ENCODE results near the gene DSTN.
A peak's percentile ranks its signal among the peaks of the same experiment; 100 is the strongest.

The DSTN gene

DNA sequence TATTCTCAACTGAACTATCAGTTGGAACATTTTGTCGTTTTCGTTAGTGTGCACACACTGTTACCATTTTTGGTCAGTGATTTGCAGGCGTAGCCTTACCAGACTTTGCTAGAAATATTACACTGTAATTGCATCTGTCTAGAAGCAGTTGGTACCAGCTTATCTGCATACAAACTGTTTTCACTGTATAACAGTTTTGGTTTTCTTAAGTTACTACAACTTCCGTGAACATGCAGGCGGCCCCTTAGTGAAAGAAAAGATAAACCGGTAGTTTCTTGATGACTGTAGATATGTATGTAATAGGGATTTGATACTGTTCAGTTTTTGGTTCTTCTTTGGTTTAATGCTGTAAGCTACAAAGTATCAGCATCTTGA is 1.3 kb downstream of the DSTN start:
- TF ChIP-seq, protein P1, sequence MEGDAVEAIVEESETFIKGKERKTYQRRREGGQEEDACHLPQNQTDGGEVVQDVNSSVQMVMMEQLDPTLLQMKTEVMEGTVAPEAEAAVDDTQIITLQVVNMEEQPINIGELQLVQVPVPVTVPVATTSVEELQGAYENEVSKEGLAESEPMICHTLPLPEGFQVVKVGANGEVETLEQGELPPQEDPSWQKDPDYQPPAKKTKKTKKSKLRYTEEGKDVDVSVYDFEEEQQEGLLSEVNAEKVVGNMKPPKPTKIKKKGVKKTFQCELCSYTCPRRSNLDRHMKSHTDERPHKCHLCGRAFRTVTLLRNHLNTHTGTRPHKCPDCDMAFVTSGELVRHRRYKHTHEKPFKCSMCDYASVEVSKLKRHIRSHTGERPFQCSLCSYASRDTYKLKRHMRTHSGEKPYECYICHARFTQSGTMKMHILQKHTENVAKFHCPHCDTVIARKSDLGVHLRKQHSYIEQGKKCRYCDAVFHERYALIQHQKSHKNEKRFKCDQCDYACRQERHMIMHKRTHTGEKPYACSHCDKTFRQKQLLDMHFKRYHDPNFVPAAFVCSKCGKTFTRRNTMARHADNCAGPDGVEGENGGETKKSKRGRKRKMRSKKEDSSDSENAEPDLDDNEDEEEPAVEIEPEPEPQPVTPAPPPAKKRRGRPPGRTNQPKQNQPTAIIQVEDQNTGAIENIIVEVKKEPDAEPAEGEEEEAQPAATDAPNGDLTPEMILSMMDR (IDR thresholded peaks at IDR 0.05; ENCODE audit: low read depth, low read length), result no peak
- peak overlapping the region; percentile 79 for H3K4me3 ChIP-seq (ENCODE audit: low read depth, low read length)
- DNase-seq (ENCODE audit: low read depth, low spot score), result no peak
- in situ Hi-C loops (cut with HindIII; ENCODE audit: low sequenced_read_pairs), result no loop called here

DNA sequence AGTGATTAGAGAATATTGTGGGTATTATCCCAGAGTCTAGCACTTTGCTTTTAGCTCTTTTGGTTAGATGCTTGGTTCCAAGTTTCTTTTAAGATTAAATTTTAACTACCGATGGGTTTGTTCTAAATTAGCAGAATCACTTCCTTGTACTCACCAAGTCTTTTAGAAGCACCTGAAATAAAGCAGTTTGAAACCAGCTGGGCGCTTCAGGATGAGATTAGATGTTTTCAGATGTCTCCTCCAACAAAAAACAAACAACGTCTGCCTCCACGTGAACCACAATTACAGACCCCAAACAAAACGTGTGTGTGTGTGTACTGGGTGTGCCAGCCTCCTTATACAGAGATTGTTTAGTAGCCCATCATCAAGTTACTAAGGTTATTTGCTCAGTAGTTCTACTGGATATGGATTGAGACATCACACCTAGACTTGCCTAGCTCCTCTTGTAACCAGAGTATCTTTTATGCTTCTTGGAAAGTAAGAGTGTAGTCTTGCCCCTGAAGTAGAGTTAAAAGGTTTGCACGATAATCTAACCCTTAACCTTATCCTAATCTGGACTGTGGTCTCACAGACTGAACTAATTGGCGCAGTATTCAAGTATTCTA is 2.3 kb downstream of the DSTN start:
- H3K4me3 ChIP-seq (ENCODE audit: low read depth, low read length), result peak overlapping the region; percentile 79
- no peak for DNase-seq (ENCODE audit: low read depth, low spot score)
- TF ChIP-seq, protein P1 (IDR thresholded peaks at IDR 0.05; ENCODE audit: low read depth, low read length), result no peak
- in situ Hi-C loops (cut with HindIII; ENCODE audit: low sequenced_read_pairs), result no loop called here

DNA sequence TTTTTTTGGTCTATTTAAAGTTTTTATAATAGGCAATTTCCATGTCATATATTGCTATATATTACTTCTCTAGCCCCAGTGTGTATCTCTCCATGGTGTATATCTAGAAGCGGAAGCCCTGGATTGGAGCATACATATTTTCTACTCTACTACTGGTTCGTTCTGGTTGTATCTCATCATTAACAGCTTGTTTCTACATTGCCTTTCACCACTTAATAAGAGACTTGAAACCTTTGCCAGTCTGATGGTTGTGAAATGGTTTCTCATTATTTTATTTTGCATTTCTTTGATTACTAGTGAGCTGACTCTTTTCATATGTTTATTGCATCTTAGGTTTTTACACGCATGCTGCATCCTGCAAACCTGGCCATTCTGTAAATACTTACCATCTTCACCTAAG is 3.6 kb downstream of the DSTN start:
- DNase-seq (ENCODE audit: low read depth, low spot score), result no peak
- TF ChIP-seq, protein P1 (IDR thresholded peaks at IDR 0.05; ENCODE audit: low read depth, low read length), result no peak
- no peak overlapping the region for H3K4me3 ChIP-seq (ENCODE audit: low read depth, low read length)
- in situ Hi-C loops (cut with HindIII; ENCODE audit: low sequenced_read_pairs), result no loop called here

DNA sequence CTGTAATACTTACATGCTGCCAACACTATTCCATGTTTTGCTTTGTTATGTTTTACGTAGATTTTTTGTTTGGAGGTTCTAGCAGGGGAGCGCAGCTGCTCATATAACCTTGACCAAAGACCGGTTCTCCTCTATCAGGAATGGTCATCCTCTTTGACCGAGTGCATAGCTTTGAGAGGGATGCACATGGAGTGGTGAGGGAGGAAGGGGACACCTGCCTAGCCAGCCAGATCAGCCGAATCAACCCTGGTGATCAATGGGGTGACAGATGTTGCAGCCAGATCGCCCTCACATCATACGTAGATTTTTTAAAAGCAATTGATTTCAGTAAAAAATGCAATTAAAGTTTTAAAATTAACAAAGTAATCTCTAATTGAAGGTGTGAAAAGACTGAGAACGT is 6.3 kb downstream of the DSTN start:
- no peak for DNase-seq (ENCODE audit: low read depth, low spot score)
- no peak overlapping the region for H3K4me3 ChIP-seq (ENCODE audit: low read depth, low read length)
- in situ Hi-C loops (cut with HindIII; ENCODE audit: low sequenced_read_pairs), result no loop called here
- TF ChIP-seq, protein P1 (IDR thresholded peaks at IDR 0.05; ENCODE audit: low read depth, low read length), result no peak

DNA sequence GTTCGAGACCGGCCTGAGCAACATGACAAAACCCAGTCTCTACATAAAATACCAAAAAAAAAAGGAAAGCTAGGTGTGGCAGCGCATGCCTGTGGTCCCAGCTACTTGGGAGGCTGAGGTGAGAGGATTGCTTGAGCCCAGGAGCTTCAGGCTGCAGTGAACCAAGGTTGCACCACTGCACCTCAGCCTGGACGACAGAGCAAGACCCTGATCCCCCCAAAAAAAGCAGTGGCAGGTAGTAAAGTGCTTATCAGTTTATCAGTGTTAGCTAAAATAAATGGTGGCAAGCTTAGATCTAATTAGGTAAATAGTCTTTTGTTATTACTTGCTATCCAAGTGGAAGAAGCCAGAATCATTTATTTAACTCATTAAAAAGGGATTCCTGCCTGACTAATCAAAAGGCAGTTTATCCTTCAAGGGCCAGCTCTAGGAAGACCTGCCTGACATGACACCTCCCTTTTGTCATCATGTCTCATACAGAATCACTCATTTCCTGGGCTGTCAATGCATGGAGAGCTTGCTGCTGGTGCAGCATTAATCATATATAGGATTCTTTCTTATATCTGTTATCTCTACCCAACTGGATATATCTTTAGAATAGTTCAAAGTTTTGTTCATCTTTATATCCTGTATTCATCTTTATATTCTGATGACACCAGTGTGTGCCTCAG is 9.6 kb downstream of the DSTN start:
- no peak for DNase-seq (ENCODE audit: low read depth, low spot score)
- in situ Hi-C loops (cut with HindIII; ENCODE audit: low sequenced_read_pairs), result no loop called here
- TF ChIP-seq, protein P1 (IDR thresholded peaks at IDR 0.05; ENCODE audit: low read depth, low read length), result no peak
- H3K4me3 ChIP-seq (ENCODE audit: low read depth, low read length), result no peak overlapping the region

DNA sequence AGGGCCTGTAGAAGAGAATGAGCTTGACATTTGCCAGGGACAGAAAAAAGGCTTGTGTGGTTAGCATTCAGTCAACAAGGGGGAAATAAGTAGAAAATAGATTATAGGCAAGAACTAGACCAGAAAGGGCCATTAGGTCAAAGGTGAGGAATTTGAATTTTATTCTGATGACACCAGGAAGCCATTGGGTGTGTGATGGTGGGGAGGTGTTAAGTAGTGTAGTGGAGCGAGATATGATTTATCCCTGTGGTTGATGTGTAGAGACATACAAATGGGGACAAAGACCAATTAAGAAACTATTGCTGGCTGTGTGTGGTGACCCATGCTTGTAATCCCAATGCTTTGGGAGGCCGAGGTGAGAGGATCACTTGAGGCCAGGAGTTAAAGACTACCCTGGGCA is 11.0 kb downstream of the DSTN start:
- no peak overlapping the region for H3K4me3 ChIP-seq (ENCODE audit: low read depth, low read length)
- TF ChIP-seq, protein P1 (IDR thresholded peaks at IDR 0.05; ENCODE audit: low read depth, low read length), result no peak
- DNase-seq (ENCODE audit: low read depth, low spot score), result no peak
- in situ Hi-C loops (cut with HindIII; ENCODE audit: low sequenced_read_pairs), result no loop called here

Measured in astrocyte of the spinal cord (primary cell).